ENCODE results near the gene DLST.

DNA sequence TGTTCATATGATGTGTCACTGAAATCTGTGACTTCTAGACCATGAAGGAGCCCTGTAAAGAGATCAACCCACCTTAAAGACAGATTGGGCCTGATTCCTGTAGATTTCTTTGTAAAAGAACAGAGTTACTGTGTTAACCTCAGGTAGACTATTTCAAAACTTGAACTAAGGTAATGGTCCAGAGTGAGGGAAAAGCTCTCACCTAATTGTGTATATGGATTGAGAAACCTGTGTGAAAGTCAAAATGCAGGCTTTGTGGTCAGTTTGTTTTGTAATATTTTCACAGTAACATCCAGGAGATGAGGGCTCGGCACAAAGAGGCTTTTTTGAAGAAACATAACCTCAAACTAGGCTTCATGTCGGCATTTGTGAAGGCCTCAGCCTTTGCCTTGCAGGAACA, 16.4 kb downstream of the DLST start:
- TF ChIP-seq POLR2A (IDR thresholded peaks at IDR 0.05; ENCODE audit: low read depth, low read length): no peak
- TF ChIP-seq MXI1 (IDR thresholded peaks at IDR 0.05; ENCODE audit: borderline replicate concordance, low read depth, low read length): no peak
- TF ChIP-seq, protein P1, sequence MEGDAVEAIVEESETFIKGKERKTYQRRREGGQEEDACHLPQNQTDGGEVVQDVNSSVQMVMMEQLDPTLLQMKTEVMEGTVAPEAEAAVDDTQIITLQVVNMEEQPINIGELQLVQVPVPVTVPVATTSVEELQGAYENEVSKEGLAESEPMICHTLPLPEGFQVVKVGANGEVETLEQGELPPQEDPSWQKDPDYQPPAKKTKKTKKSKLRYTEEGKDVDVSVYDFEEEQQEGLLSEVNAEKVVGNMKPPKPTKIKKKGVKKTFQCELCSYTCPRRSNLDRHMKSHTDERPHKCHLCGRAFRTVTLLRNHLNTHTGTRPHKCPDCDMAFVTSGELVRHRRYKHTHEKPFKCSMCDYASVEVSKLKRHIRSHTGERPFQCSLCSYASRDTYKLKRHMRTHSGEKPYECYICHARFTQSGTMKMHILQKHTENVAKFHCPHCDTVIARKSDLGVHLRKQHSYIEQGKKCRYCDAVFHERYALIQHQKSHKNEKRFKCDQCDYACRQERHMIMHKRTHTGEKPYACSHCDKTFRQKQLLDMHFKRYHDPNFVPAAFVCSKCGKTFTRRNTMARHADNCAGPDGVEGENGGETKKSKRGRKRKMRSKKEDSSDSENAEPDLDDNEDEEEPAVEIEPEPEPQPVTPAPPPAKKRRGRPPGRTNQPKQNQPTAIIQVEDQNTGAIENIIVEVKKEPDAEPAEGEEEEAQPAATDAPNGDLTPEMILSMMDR (conservative IDR thresholded peaks at IDR 0.05; ENCODE audit: low read depth, low read length): no peak
- no peak for TF ChIP-seq RAD21 (IDR thresholded peaks at IDR 0.05; ENCODE audit: low read length)
- TF ChIP-seq CEBPB (IDR thresholded peaks at IDR 0.05; ENCODE audit: low read depth, low read length): no peak
- TF ChIP-seq NFE2L2 (IDR thresholded peaks at IDR 0.05; ENCODE audit: low read depth, low read length): no peak

Measured in IMR-90 (cell line).